ENCODE results near the gene DPM2. TPM values are rescaled to one million over a fixed set of nuclear protein-coding genes. Genes with fewer than 3 reads are reported as not detected.
A peak's percentile ranks its signal among the peaks of the same experiment; 100 is the strongest.

DPM2 gene
- total and polyA plus RNA-seq, 2 of the 4 experiments (the other 2 are of a cell fraction), result 10.8 to 60.6 TPM

DNA sequence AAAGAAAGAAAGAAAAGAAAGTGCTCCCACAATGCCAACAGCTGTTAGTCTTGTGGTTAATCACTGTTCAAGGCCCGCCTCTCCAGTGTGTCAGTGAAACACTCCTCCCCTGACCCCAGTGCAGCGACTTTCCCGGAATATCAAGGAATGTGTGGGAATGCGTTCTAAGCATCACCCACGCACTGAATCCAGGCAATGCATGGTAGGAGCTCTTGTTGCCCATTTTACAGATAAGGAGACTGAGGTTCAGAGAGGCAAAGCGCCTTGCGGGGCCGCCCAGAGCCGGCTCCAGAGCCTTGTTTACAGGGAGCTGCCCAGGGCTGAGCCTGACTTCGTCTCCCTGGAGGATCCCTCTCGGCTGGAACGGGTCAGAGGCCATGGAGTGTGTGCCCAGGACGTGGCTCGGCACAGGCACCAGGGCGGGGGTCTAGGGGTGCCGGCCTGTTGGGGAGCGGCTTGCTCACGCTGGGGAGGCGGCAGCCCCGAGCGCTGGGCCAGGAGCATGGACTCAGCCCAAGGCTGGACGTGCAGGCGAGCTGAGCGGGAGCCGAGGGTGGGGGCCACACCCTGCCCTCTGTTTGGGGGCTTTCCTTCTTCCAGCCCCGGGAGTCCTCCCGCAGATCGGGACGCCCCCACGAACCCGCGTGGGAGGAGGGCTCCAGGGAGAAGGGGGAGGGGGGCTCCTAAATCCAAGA, 39.1 kb downstream of the DPM2 start:
- Histone ChIP-seq H4K91ac (ENCODE audit: insufficient read depth, low read depth, low read length) (peak overlapping the region; percentile 68), H3K4me1 (ENCODE audit: control insufficient read depth, insufficient read depth, low read length) (peaks cover 23% of the 10 kb centered on the region), H3K9me1 (ENCODE audit: insufficient read depth, low read length) (peaks cover 16% of the 10 kb centered on the region), H2AFZ (replicated peaks; ENCODE audit: low read length, poor library complexity) (peak overlapping the region; percentile 86), H2BK5ac (ENCODE audit: low read depth, low read length, poor library complexity, severe bottlenecking) (peak overlapping the region; percentile 89), H3K4ac (ENCODE audit: low read depth, low read length) (peak overlapping the region; percentile 83), H3K27ac (ENCODE audit: insufficient read depth, low read length) (peak overlapping the region; percentile 95), H3K18ac (ENCODE audit: low read depth, low read length) (peak overlapping the region; percentile 81), H3K23ac (ENCODE audit: low read depth, low read length) (peak overlapping the region; percentile 91), H4K20me1 (ENCODE audit: insufficient read depth, low read length) (peaks cover 27% of the 10 kb centered on the region), H3K4me3 (ENCODE audit: insufficient read depth, low read depth, low read length) (peak overlapping the region; percentile 98), H3K9me3 (ENCODE audit: control insufficient read depth, insufficient read depth, low read length) (peaks cover 5% of the 10 kb centered on the region; the same call in 1 of the 2 replicates), H2BK120ac (ENCODE audit: low read depth, low read length) (peak overlapping the region; percentile 59), H3K27me3 (ENCODE audit: control insufficient read depth, insufficient read depth, low read length) (no peaks in the 10 kb centered on the region), H3K14ac (replicated peaks; ENCODE audit: low read depth, low read length) (peak overlapping the region; percentile 85), H3K56ac (ENCODE audit: extremely low read depth, insufficient read depth, low read length) (peak overlapping the region; percentile 56), H2BK20ac (ENCODE audit: low read depth, low read length) (no peak overlapping the region), H3K36me3 (ENCODE audit: control insufficient read depth, insufficient read depth, low read length) (peaks cover 27% of the 10 kb centered on the region), H3K4me2 (ENCODE audit: low read depth, low read length) (peak overlapping the region; percentile 32), H2BK15ac (ENCODE audit: low read depth, low read length) (no peak overlapping the region), H4K5ac (ENCODE audit: low read depth, low read length) (peak overlapping the region; percentile 55), H4K8ac (ENCODE audit: low read depth in 2 of 2, low read length in 2 of 2) (peak overlapping the region; percentile 10 to 42; a peak in 3 of 4 replicates), H3K9ac (ENCODE audit: low read depth, low read length) (peak overlapping the region; percentile 91), H2AK5ac (ENCODE audit: low read depth, low read length) (peak overlapping the region; percentile 74), H3K79me1 (ENCODE audit: low read depth in 1 of 2, low read length in 2 of 2) (peaks cover 19 to 56% of the 10 kb centered on the region in 2 experiments; a peak in 3 of 4 replicates), H2AK9ac (replicated peaks; ENCODE audit: low read depth, low read length, poor library complexity) (peak overlapping the region; percentile 88)
- intact Hi-C loops (cut with micrococcal nuclease) (no loop called here), dilution Hi-C loops (cut with HindIII; ENCODE audit: low sequenced_read_pairs, unreplicated experiment) (no loop called here), in situ Hi-C loops (cut with MboI; ENCODE audit: low sequenced_read_pairs) (no loop called here)
- BruUV-seq (replicated peaks), result no TSS peak
- TF ChIP-seq, protein P1, sequence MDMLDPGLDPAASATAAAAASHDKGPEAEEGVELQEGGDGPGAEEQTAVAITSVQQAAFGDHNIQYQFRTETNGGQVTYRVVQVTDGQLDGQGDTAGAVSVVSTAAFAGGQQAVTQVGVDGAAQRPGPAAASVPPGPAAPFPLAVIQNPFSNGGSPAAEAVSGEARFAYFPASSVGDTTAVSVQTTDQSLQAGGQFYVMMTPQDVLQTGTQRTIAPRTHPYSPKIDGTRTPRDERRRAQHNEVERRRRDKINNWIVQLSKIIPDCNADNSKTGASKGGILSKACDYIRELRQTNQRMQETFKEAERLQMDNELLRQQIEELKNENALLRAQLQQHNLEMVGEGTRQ (IDR thresholded peaks at IDR 0.05; ENCODE audit: low read depth, low read length), result no peak
- TF ChIP-seq MAZ (IDR thresholded peaks at IDR 0.05; ENCODE audit: borderline replicate concordance, low read depth, low read length), result peak; percentile 84; the same call in 1 of the 2 replicates
- no peak for TF ChIP-seq FOS (IDR thresholded peaks at IDR 0.05; ENCODE audit: low read depth, low read length)
- TF ChIP-seq SMC3 (IDR thresholded peaks at IDR 0.05; ENCODE audit: low read depth, low read length), result no peak
- no peak for TF ChIP-seq RAD21 (IDR thresholded peaks at IDR 0.05; ENCODE audit: low read length)
- TF ChIP-seq NFE2L2 (IDR thresholded peaks at IDR 0.05; ENCODE audit: low read depth, low read length), result no peak
- TF ChIP-seq, protein P2, sequence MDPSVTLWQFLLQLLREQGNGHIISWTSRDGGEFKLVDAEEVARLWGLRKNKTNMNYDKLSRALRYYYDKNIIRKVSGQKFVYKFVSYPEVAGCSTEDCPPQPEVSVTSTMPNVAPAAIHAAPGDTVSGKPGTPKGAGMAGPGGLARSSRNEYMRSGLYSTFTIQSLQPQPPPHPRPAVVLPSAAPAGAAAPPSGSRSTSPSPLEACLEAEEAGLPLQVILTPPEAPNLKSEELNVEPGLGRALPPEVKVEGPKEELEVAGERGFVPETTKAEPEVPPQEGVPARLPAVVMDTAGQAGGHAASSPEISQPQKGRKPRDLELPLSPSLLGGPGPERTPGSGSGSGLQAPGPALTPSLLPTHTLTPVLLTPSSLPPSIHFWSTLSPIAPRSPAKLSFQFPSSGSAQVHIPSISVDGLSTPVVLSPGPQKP (IDR thresholded peaks at IDR 0.05; ENCODE audit: borderline replicate concordance, low read depth, low read length), result no peak
- TF ChIP-seq RCOR1 (IDR thresholded peaks at IDR 0.05; ENCODE audit: insufficient replicate concordance, low read length), result peak; percentile 98
- POLR2A ChIA-PET (ENCODE audit: unreplicated experiment), result interaction anchor here (0.8 kb wide), 1 partner anchor 14 kb away, joined by 3 read pairs; no protein-coding TSS in a partner anchor
- DNase-seq (peak; percentile 89), ATAC-seq (ENCODE audit: low read depth) (peak; percentile 36)
- CTCF ChIA-PET, result interaction anchor here (1.2 kb wide), 1 partner anchor 164 kb away, joined by 4 read pairs; the partner anchor contains the start of gene TOR2A
- WGBS, 2 experiments (ENCODE audit: extremely low coverage in 2 of 2, insufficient read length in 1 of 2), result 12% methylated on average over 13 of the region's 32 CpGs; no CpG with 5 or more reads in 1 of the 2 experiments

Data from IMR-90 (cell line).